K562 (cell line): ENCODE data around the gene CNTROB. TPM values are rescaled to one million over a fixed set of nuclear protein-coding genes. Genes with fewer than 3 reads are reported as not detected.

Source experiments
- ARID1B ChIP-seq: fragments of 450-650 bp; IDR thresholded peaks from 2 replicates; pipeline ENCODE4 v1.6.1; 2016; ENCODE audit warnings: antibody characterized with exemption, mild to moderate bottlenecking, inconsistent platforms
- BRD4 ChIP-seq: fragments of 200-600 bp; sonication (generic); IDR thresholded peaks from 2 replicates; pipeline ENCODE4 v1.6.1; 2017; ENCODE audit warnings: inconsistent platforms
- DPF2 ChIP-seq: fragments of 450-650 bp; IDR thresholded peaks from 2 replicates; pipeline ENCODE4 v1.6.1; 2016
- ETV1 ChIP-seq: fragments of 450-650 bp; conservative IDR thresholded peaks from 2 replicates; pipeline ENCODE4 v1.6.1; 2016; ENCODE audit warnings: missing genetic modification characterization, control low read depth, low read depth, missing compliant biosample characterization
- GTF2A2 ChIP-seq: IDR thresholded peaks from 2 replicates; pipeline ENCODE4 v1.6.1; 2016; ENCODE audit warnings: mild to moderate bottlenecking, missing genetic modification characterization, missing compliant biosample characterization
- HMG20A ChIP-seq: fragments of 450-650 bp; formaldehyde crosslinking; conservative IDR thresholded peaks from 2 replicates; pipeline ENCODE4 v1.4.0; 2020; ENCODE audit warnings: mild to moderate bottlenecking, mixed read lengths
- IFI16 ChIP-seq: fragments of 250-450 bp; sonication (Bioruptor Pico); IDR thresholded peaks from 2 replicates; pipeline ENCODE4 v2.1.2; 2022; ENCODE audit warnings: mild to moderate bottlenecking, inconsistent platforms
- KDM2B ChIP-seq: fragments of 250-450 bp; sonication (Bioruptor Pico); IDR thresholded peaks from 2 replicates; pipeline ENCODE4 v1.8.0; 2021; ENCODE audit warnings: mild to moderate bottlenecking, moderate library complexity
- NEUROD1 ChIP-seq: fragments of 150-350 bp; IDR thresholded peaks from 2 replicates; pipeline ENCODE4 v1.6.1; 2014; ENCODE audit warnings: borderline replicate concordance, low read length, low read depth; ENCODE audit not compliant: partially characterized antibody
- NFATC3 ChIP-seq: fragments of 450-650 bp; IDR thresholded peaks from 2 replicates; pipeline ENCODE4 v1.6.1; 2017; ENCODE audit warnings: mild to moderate bottlenecking
- PCBP2 ChIP-seq: fragments of 200-400 bp; formaldehyde crosslinking; IDR thresholded peaks from 2 replicates; pipeline ENCODE4 v1.6.1; 2018; ENCODE audit warnings: low read length, low read depth, mild to moderate bottlenecking, moderate library complexity; ENCODE audit not compliant: poor library complexity, severe bottlenecking
- PHF8 ChIP-seq: fragments of 200-600 bp; sonication (generic); IDR thresholded peaks from 2 replicates; pipeline ENCODE4 v1.6.1; 2012; ENCODE audit warnings: mixed run types, mild to moderate bottlenecking, inconsistent platforms, low read length, moderate library complexity, borderline replicate concordance
- PHTF2 ChIP-seq: fragments of 250-450 bp; sonication (Bioruptor Pico); IDR thresholded peaks from 2 replicates; pipeline ENCODE4 v1.5.0; 2021; ENCODE audit warnings: mild to moderate bottlenecking
- SNIP1 ChIP-seq: fragments of 450-650 bp; IDR thresholded peaks from 2 replicates; pipeline ENCODE4 v1.7.1; 2017; ENCODE audit warnings: low read depth, mild to moderate bottlenecking
- TCF7L2 ChIP-seq: fragments of 150-350 bp; IDR thresholded peaks from 2 replicates; pipeline ENCODE4 v1.6.1; 2016; ENCODE audit warnings: low read depth, mild to moderate bottlenecking, low read length, moderate library complexity
- TFAM ChIP-seq: fragments of 250-450 bp; sonication (Bioruptor Pico); conservative IDR thresholded peaks from 2 replicates; pipeline ENCODE4 v1.5.0; 2021; ENCODE audit warnings: mild to moderate bottlenecking, moderate library complexity
- ZNF121 ChIP-seq: sonication (generic); formaldehyde crosslinking; conservative IDR thresholded peaks from 2 replicates; pipeline ENCODE4 v1.8.0; 2022; ENCODE audit warnings: missing genetic modification reagents
- ZNF184 ChIP-seq: sonication (generic); formaldehyde crosslinking; IDR thresholded peaks from 2 replicates; pipeline ENCODE4 v1.5.0; 2020; ENCODE audit warnings: missing genetic modification reagents
- polyA plus RNA-seq, 8 experiments: library from polyadenylated mRNA; depleted of rRNA in 4 of 8; stranded (reverse) in 5 of 8; unstranded in 3 of 8; fragments of >200 nt; fragmentation: Nextera tagmentation in 2 of 8; fragmentation: Illumina TruSeq in 1 of 8; extraction: Ambion mirVana in 2 of 8; extraction: Trizol in 1 of 8; gene quantifications; 2 replicates each; pipeline versions ENCODE4 v1.2.1 to v1.2.3, GENCODE V29; 2011 to 2014; ENCODE audit warnings: inconsistent platforms in 1 of 8, missing spikeins in 1 of 8
- total RNA-seq, 7 experiments: library from RNA; depleted of rRNA in 6 of 7; stranded (reverse); fragments of >200 nt in 6 of 7; fragmentation: Illumina TruSeq in 2 of 7; extraction: Trizol in 2 of 7; gene quantifications; 2 replicates each; pipeline versions ENCODE4 v1.2.1 to v1.2.3, GENCODE V29; 2011 to 2021; ENCODE audit warnings: low replicate concordance in 1 of 7
- TF ChIP-seq, protein P1 (sequence below): fragments of 250-450 bp; sonication (Bioruptor Pico); IDR thresholded peaks from 2 replicates; pipeline ENCODE4 v1.5.0; 2021
- TF ChIP-seq, protein P2 (sequence below): fragments of 250-450 bp; sonication (Bioruptor Pico); IDR thresholded peaks from 2 replicates; pipeline ENCODE4 v1.8.0; 2021; ENCODE audit warnings: moderate library complexity, mild to moderate bottlenecking, inconsistent platforms
- TF ChIP-seq, protein P3 (sequence below): fragments of 250-450 bp; sonication (Bioruptor Pico); IDR thresholded peaks from 2 replicates; pipeline ENCODE4 v1.5.0; 2021; ENCODE audit warnings: mild to moderate bottlenecking, borderline replicate concordance
- TF ChIP-seq, protein P4 (sequence below): fragments of 250-450 bp; sonication (Bioruptor Pico); IDR thresholded peaks from 2 replicates; pipeline ENCODE4 v1.4.0; 2020
- TF ChIP-seq, protein P5 (sequence below): sonication (generic); IDR thresholded peaks from 2 replicates; pipeline ENCODE4 v1.6.1; 2016
- TF ChIP-seq, protein P6 (sequence below): fragments of 250-450 bp; sonication (Bioruptor Pico); IDR thresholded peaks from 2 replicates; pipeline ENCODE4 v1.4.0; 2020; ENCODE audit warnings: mild to moderate bottlenecking, moderate library complexity

Gene CNTROB
- total and polyA plus RNA-seq, 9 of the 15 experiments (the other 6 are each of a cell fraction or from before 2014, with no cell fraction given), result 1.9 to 33.3 (median 23.0) TPM

DNA sequence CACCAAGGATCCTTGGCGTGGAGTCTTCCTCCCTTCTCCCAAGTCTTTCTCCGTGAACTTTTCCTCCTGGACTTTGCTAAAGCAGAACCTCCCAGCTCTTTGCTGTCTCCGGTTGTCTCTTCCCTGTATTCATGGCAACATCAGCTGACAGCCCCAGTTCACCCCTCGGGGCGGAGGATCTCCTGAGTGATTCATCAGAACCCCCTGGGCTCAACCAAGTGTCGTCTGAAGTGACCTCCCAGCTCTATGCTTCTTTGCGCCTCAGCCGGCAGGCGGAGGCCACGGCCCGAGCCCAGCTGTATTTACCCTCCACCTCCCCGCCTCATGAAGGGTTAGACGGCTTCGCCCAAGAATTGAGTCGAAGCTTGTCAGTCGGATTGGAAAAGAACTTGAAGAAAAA lies 943 bp downstream of the CNTROB start (continued):
- TF ChIP-seq, protein P1, sequence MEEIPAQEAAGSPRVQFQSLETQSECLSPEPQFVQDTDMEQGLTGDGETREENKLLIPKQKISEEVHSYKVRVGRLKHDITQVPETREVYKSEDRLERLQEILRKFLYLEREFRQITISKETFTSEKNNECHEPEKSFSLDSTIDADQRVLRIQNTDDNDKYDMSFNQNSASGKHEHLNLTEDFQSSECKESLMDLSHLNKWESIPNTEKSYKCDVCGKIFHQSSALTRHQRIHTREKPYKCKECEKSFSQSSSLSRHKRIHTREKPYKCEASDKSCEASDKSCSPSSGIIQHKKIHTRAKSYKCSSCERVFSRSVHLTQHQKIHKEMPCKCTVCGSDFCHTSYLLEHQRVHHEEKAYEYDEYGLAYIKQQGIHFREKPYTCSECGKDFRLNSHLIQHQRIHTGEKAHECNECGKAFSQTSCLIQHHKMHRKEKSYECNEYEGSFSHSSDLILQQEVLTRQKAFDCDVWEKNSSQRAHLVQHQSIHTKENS (CRISPR knock-in tag), result no peak
- TF ChIP-seq ZNF121 (CRISPR knock-in tag) (no peak), GTF2A2 (tag) (no peak), HMG20A (no peak), KDM2B (no peak), PHF8 (no peak), TFAM (CRISPR knock-in tag) (no peak), TCF7L2 (no peak), BRD4 (no peak), ARID1B (no peak), ZNF184 (CRISPR knock-in tag) (no peak), DPF2 (peak; percentile 37; the same call in 1 of the 2 replicates), NEUROD1 (no peak), PCBP2 (no peak), NFATC3 (no peak), ETV1 (no peak), SNIP1 (no peak), PHTF2 (CRISPR knock-in tag) (no peak), IFI16 (CRISPR knock-in tag) (no peak)
- TF ChIP-seq, protein P2, sequence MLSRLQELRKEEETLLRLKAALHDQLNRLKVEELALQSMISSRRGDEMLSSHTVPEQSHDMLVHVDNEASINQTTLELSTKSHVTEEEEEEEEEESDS, result no peak
- TF ChIP-seq, protein P3, sequence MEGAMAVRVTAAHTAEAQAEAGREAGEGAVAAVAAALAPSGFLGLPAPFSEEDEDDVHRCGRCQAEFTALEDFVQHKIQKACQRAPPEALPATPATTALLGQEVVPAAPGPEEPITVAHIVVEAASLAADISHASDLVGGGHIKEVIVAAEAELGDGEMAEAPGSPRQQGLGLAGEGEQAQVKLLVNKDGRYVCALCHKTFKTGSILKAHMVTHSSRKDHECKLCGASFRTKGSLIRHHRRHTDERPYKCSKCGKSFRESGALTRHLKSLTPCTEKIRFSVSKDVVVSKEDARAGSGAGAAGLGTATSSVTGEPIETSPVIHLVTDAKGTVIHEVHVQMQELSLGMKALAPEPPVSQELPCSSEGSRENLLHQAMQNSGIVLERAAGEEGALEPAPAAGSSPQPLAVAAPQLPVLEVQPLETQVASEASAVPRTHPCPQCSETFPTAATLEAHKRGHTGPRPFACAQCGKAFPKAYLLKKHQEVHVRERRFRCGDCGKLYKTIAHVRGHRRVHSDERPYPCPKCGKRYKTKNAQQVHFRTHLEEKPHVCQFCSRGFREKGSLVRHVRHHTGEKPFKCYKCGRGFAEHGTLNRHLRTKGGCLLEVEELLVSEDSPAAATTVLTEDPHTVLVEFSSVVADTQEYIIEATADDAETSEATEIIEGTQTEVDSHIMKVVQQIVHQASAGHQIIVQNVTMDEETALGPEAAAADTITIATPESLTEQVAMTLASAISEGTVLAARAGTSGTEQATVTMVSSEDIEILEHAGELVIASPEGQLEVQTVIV, result no peak
- TF ChIP-seq, protein P4, sequence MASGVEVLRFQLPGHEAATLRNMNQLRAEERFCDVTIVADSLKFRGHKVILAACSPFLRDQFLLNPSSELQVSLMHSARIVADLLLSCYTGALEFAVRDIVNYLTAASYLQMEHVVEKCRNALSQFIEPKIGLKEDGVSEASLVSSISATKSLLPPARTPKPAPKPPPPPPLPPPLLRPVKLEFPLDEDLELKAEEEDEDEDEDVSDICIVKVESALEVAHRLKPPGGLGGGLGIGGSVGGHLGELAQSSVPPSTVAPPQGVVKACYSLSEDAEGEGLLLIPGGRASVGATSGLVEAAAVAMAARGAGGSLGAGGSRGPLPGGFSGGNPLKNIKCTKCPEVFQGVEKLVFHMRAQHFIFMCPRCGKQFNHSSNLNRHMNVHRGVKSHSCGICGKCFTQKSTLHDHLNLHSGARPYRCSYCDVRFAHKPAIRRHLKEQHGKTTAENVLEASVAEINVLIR (CRISPR knock-in tag), result no peak
- TF ChIP-seq, protein P5, sequence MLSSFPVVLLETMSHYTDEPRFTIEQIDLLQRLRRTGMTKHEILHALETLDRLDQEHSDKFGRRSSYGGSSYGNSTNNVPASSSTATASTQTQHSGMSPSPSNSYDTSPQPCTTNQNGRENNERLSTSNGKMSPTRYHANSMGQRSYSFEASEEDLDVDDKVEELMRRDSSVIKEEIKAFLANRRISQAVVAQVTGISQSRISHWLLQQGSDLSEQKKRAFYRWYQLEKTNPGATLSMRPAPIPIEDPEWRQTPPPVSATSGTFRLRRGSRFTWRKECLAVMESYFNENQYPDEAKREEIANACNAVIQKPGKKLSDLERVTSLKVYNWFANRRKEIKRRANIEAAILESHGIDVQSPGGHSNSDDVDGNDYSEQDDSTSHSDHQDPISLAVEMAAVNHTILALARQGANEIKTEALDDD, result no peak
- TF ChIP-seq, protein P6, sequence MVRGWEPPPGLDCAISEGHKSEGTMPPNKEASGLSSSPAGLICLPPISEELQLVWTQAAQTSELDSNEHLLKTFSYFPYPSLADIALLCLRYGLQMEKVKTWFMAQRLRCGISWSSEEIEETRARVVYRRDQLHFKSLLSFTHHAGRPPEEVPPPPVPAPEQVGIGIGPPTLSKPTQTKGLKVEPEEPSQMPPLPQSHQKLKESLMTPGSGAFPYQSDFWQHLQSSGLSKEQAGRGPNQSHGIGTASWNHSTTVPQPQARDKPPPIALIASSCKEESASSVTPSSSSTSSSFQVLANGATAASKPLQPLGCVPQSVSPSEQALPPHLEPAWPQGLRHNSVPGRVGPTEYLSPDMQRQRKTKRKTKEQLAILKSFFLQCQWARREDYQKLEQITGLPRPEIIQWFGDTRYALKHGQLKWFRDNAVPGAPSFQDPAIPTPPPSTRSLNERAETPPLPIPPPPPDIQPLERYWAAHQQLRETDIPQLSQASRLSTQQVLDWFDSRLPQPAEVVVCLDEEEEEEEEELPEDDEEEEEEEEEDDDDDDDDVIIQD (CRISPR knock-in tag), result no peak
